GM19351 (cell line): ENCODE measurements around the gene RASGRF2.

Source experiments
- ATAC-seq: cut with Tn5 transposase; IDR thresholded peaks from one replicate; pipeline ENCODE4 v1.9.1; 2021; ENCODE audit warnings: mild to moderate bottlenecking, moderate library complexity; ENCODE audit not compliant: unreplicated experiment

The RASGRF2 gene, protein sequence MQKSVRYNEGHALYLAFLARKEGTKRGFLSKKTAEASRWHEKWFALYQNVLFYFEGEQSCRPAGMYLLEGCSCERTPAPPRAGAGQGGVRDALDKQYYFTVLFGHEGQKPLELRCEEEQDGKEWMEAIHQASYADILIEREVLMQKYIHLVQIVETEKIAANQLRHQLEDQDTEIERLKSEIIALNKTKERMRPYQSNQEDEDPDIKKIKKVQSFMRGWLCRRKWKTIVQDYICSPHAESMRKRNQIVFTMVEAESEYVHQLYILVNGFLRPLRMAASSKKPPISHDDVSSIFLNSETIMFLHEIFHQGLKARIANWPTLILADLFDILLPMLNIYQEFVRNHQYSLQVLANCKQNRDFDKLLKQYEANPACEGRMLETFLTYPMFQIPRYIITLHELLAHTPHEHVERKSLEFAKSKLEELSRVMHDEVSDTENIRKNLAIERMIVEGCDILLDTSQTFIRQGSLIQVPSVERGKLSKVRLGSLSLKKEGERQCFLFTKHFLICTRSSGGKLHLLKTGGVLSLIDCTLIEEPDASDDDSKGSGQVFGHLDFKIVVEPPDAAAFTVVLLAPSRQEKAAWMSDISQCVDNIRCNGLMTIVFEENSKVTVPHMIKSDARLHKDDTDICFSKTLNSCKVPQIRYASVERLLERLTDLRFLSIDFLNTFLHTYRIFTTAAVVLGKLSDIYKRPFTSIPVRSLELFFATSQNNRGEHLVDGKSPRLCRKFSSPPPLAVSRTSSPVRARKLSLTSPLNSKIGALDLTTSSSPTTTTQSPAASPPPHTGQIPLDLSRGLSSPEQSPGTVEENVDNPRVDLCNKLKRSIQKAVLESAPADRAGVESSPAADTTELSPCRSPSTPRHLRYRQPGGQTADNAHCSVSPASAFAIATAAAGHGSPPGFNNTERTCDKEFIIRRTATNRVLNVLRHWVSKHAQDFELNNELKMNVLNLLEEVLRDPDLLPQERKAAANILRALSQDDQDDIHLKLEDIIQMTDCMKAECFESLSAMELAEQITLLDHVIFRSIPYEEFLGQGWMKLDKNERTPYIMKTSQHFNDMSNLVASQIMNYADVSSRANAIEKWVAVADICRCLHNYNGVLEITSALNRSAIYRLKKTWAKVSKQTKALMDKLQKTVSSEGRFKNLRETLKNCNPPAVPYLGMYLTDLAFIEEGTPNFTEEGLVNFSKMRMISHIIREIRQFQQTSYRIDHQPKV (N-terminal part only)

DNA sequence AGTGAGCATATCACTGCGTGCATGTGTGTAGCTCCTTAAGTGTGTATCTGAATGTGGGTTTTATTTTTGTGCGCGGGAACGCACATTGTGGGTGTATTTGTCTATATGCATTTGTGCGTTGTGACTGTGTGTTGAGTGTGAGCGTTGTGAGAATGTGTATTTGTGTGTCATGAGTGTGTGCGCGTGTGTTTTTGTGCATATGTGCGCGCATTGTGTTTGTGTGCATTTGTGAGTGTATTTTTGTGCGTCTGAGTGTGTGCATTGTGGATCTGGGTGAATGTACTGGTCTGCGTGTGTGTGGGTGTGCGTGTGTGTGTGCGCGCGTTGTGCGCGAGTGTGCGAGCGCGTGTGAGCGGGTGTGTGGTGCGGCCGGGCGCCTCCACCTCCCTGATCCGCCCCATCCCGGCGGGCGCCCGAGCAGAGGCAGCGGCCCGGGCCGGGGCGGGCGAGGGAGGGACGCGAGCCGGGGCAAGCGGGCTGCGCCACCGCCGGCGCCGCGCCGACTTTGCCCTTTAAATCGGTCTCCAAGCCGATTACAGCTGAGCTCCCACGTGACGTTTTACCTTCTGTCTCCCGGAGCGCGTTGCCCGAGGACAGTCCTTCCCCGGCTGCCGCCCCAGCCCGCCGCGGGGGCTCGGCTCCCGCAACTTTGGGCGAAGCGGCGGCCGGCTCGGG lies at the start of gene RASGRF2:
Gene RASGRF2, plus strand, starts transcription at position 596 of the 675 bp plus-strand sequence. CDS start 376 bp downstream, outside the sequence.
- no peak for ATAC-seq

DNA sequence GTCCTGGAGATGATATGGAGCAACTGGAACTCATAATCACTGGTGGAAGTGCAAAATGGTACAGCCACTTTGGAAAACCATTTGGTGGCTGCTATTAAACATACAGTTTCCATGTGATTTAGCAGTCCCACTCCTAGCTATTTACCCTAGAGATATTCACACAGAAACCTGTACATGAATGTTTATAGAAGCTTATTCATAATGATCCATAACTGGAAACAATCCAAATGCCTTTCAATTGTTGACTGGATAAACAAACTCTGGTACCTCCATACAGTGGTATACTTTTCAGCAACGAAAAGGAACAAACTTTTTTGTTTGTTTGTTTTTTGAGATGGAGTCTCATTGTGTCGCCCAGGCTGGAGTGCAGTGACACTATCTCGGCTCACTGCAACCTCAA lies 47.7 kb upstream of the RASGRF2 start:
- no peak for ATAC-seq

DNA sequence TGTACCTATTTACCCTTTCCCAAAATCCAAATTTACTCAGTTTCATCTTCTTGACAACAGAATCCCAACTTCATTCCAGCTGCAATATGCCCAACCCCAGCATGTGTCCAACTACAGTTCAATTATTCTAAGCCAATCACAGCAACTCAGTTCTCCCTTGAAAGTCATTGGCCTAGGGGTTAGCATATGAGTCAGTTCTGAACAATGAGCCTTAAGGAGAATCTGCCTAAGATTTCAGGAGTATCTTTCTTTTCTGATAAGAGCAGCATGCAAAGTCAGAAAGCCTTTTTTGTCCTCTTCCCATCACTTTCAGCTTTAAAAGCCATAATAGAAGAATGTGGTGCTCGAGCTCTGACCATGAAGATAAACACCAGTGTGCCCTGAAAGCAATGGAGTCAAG lies 44.4 kb upstream of the RASGRF2 start:
- no peak for ATAC-seq

DNA sequence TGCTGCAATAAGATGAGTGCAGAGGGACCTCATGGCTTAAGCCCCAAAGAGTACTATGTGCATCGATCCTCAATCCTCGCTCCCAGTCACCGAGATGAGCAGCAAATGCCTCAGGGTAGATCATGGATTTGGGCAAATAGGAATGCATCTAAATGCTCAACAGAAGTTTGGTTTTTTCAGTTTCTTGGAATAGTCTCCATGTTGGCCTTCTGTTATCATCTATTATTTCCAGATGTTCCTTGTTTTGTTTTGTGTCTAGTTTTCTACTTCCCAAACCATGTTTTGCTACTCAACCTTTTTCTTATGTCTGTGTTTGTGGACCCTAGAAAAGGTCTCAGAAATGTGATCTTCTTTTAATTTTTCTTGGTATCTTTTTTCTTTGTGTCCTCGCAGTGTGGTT lies 43.5 kb upstream of the RASGRF2 start:
- ATAC-seq = no peak

DNA sequence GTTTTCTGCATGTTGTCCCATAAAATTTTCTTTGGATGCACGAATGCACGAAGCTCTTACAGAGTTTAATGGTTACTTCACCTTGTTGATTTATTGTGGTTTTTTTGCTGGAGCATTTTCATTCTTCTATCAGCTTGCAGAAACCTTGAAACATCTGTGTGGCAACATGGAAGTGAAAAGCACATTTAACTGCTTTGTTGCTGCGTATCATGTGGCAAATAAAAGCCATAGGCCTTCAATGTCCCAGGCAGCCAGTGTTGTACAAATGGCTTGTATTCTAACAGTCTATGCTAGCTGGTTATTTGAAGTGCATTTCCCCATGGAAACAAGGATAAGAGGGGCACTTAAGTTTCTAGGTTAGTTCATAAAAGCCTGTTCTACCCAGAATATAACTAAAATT lies 42.5 kb upstream of the RASGRF2 start:
- no peak for ATAC-seq

DNA sequence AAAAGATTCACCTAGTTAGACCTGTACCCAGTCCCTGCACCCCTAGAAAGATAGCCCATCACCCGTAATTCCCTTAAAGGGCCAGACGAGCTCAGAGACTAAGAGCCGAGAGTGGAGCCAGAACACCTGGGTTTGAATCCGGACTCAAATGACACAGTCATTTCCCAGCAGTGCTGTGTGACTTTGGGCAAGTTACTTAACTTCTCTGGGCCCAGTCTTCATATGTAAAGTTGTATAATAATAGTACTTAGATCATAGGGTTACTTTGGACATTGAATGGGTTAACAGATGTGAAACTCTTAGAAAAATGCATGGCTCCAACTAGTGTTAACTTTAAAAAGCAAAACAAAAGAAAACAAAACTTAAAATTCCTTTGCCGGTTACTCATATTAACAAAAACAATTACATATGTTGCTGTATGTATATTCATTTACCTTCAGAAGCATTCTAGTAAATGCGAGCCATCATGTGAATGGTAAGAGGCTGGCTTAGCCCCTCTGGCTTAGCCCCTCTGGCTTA lies 40.4 kb upstream of the RASGRF2 start:
- no peak for ATAC-seq

DNA sequence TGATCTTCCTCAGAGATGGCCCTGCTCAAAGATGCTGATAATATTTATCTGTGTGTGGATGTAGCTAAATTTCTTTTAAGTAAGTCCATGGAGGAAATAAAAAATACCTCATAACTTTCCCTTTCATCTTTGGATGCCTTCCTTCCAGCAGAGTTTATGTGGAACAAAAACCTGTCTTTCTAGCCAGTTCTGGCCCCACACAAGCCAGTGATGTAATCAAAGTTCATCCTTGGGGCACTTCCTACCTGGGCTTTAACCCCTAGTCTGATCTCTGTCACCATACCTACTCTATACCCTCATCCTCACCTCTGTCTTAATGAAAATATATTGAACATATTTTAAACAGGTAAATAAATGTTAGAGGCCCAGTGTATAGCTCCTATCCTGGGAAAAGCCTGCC lies 39.8 kb upstream of the RASGRF2 start:
- ATAC-seq = no peak

DNA sequence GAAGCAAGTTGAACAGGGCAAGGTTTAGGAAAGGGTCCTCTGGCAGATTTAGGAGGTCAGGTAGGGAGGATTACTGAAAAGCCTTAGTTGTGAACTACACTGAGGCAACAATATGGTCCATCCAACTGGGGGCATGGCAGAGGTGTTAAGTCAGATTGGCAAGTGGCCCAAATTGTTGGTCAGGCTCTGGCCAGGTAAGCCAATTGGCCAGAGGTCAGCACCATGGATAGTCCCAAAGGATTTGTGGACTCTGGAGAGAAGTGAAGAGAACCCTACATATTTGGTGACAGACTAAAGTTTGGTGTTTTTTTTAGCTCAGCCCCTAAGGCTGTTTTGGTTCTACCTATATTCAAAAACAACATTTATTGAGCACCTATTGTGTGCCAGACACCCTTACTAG lies 39.1 kb upstream of the RASGRF2 start:
- ATAC-seq = no peak

DNA sequence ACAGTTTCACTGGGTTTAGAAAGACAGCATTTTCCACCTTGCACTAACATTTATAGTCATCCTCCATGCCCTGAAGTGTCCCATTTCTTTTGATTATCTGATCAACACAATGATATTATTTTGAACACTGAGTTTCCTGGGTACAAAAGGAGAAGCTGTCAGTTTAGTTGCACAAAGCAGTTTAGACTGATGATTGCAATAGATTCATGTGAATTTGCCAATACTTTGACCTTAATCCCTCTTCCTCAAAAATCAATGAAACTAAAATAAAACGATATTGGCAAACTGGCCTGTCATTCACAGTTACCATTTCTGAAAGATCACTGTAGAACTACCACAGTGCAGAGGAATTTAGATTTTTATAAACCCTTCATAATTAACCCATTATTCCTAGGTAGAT lies 34.2 kb upstream of the RASGRF2 start:
- ATAC-seq = no peak

DNA sequence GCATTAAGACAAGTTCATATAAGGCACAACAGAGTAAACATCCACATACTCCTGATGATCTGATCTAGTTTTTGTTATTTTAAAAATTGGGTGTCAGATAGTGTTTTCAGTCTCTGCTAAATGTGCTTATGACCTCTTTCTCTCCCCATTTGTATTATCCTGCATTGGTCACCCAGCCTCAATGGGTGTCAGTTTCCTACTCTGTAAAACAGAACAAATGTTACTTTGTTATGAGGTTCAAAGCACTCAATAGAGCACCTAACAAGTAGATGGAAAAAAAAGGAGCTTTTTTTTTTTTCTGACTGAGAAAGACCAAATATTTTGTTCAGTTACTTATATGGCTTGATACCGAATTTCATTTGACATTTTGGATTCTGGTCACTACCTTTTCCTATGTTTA lies 33.6 kb upstream of the RASGRF2 start:
- ATAC-seq = no peak

DNA sequence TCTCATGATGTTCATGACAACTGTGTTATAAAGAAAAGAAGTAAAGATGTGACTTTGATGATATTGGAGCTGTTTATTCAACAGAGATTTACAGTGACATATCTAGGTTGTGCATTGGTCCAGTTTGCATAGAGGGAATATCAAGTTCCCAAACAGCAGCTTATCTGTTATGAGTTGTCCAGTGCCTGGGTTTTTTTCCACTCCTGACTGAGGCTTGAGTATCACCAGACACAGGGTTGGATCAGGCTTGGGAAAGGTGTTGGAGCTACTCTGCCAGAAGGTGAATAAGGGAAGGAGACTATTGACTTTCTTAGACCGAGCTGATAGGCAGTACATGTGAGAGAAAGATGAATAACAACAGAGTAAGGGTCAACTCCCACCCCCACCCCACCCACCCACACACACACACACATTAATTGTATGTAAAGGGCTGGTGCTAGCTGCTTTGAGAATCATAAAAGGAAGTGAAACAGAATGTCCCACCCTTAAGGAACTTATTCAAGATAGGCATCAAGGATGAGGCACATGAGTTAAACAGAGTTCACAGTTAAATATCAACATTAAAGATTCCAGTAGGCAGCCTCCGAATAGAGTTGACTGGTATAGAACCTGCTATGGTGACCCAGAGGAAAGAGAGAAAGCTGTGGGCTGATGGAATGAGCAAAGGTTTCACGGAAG lies 33.0 kb upstream of the RASGRF2 start:
- no peak for ATAC-seq

DNA sequence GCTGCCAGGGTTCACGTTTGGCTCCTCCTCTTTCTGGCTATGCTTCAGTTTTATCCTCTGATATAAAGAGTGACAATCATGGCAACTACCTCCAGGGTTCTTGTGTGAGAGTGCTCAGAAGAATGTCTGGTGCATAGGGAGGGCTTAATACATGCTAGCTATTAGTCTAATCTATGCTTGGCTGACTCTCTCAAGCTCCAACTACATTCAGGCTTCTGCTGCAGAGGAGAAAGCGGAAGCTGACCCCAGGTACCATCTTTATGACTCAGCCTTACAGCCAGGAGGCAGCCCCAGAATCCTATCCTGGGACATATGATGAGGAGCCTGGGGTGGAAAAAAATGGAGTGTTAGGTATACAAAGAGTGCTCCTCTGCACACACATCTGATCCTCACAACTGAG lies 32.1 kb upstream of the RASGRF2 start:
- ATAC-seq = no peak

DNA sequence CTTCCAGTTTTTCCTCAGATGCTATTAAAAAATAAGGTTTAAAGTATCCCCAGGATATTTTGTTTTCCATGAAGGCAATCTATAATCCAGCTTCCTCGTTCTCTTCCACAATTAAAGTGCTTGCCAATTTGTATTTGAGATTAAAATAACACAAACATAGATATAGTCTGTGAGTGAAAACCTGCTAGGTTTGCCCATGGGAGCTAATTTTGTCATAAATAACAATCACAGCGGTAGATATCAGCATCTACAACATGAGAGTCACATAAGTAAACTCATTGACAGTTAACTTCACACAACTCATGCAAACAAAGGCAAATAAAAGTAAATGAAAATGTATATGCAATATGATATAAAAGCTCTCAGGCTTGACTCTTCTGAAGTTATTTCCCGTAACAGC lies 29.2 kb upstream of the RASGRF2 start:
- ATAC-seq = no peak

DNA sequence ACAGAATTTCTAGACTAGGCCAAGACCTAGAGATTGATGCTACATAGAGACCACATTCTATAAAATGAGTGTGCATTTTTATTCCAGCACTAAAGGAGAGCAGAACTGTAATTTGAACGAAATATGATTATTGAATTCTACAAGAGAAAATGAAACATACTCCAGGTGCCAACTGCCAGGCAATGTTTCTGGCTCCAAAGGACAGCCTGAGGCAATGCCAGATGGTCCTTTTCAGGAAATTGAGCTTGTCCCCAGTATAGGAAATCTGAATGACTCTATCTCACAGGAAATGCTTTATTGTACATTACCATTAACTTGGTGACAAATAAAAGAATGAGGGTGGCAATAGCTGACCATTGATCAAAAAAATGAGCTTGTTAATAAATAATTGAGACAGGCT lies 28.8 kb upstream of the RASGRF2 start:
- ATAC-seq = no peak

DNA sequence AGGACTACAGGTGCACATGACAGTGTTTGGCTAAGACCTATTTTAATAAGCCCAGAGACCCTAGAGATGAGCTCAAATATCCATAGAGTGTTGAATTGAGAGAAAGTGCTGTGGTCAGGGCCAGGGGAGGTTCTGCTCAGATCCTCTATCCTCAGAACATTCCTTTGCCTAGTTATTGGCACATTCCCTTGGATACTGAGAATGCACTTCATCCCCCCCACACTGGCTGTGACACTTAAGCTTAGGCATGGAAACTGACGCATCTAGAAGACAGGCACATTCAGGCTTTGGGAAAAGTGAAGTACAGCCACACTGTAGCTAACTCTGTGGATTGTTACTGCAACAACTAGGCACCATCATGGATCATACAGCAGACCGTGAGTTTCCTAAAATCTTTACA lies 27.1 kb upstream of the RASGRF2 start:
- no peak for ATAC-seq

DNA sequence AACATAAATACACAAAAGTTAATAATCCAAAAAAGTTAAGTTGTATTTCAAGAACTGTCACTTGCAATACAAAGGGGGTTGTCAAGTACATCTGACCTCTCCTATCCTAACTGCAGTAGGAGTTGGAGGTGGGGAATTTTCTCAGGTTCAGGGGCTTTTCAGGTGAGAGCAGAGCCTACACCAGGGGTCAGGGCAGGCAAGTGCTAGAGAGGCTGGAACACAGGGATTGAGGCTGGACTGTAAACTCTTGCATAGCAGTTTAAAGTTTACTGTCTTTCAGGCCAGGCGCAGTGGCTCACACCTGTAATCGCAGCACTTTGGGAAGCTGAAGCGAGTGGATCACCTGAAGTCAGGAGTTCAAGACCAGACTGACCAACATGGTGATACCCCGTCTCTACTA lies 25.4 kb upstream of the RASGRF2 start:
- no peak for ATAC-seq

DNA sequence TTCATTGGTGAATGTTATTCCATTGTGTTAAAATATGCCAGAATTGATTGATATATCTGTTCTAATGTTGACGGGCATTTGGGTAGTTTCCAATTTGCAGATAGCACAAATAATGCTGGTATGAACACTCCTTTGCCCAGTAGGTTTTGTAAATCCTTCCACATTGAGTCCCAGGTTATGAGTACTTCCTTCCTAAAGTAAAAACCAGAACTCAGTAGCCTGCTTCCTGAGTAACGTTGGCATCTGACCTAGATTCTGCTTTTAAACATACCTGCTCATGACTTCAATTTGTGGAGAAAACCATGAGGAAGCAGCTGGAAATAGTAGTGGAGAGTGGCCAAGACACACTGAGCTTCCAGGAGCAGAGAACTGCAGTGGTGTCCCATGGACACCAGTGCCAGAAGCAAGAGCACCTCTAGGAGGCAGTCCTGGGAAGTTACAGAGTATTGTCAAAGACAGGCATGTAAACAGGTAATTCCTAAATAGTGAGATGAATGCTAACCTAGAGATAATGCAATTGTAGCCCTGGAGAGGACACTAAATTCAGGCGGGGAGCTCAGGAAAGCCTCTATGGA lies 24.3 kb upstream of the RASGRF2 start:
- no peak for ATAC-seq

DNA sequence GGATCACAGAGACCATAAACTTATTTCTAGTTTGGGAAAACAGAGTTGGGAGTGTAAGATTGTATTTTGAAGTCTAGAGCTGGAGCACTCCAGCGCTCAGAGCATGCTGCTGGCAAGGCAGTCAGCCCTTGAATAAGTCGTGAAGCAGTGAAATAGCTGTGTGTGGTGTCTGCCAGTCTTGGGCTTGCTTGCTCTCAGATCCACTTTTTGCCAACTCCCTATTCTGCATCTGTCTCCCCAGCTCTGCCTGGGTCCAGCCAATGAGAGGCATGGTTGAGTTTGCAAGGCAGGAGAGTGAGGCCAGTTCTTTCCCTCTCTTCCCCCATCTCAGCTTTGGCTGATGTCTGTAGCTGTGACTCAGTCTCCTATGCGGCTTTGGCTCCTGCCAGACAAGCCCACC lies 23.3 kb upstream of the RASGRF2 start:
- no peak for ATAC-seq

DNA sequence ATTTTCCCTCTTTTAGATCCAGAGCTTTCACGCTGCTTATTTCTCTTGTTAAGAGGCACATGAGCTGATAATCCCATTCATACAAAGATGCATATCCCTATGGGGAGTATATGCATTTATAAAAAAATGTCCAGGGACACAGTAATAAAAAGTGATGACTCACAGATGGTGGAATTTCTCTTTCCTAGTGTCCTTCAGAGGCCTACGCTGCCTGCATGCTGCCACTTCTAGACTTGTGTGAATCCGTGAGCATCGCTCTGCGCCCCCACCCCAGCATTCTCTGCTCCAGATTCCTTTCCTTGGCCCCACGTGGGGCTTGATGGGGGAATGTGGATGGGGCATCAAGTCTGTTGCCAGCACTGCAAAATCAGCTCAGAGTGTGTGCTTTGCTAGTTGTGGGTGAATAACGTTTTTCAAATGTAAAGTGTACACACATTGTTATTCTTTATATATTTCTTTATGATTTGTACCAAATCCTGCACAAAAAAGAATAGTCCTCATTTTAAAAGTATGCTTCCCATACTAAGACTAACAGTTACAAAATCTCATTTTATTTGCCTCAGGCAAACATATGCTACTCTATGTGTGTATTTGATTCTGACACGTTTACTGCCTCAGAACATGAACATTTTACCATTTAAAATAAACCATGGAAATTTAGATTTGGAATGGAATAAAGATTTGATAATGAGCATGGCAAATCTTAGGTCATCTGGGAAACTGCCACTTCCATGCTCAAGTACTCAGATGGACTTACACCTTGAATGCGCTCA lies 22.4 kb upstream of the RASGRF2 start:
- ATAC-seq = no peak
